HG02642 (cell line): ENCODE results near the gene AUNIP.

Experiments used
- ATAC-seq: cut with Tn5 transposase; IDR thresholded peaks from one replicate; pipeline ENCODE4 v1.9.1; 2021; ENCODE audit warnings: mild to moderate bottlenecking; ENCODE audit not compliant: unreplicated experiment, poor library complexity

Gene AUNIP

GRCh38 chr1:25858906-25859789 lies at the start of gene AUNIP:
Gene AUNIP, minus strand, starts transcription at chr1:25859457. Its CDS starts 100 bp downstream, at chr1:25859357.
- ATAC-seq: peak; percentile 91

GRCh38 chr1:25909040-25909439 lies 49.8 kb upstream of the AUNIP start:
- ATAC-seq: no peak

GRCh38 chr1:25908161-25908560 lies 48.9 kb upstream of the AUNIP start:
- ATAC-seq: no peak

- no peak for ATAC-seq
These were observed 48.3 kb upstream of the AUNIP start for GRCh38 chr1:25907601-25908000.

- no peak for ATAC-seq
These were observed 47.5 kb upstream of the AUNIP start for GRCh38 chr1:25906644-25907300.

GRCh38 chr1:25905680-25906643 lies 46.7 kb upstream of the AUNIP start, which contains the start of gene STMN1:
Gene STMN1, minus strand, starts transcription at chr1:25906419. Its CDS starts 1,743 bp downstream, at chr1:25904676.
- ATAC-seq: peak; percentile 75

GRCh38 chr1:25904943-25905679 lies 45.9 kb upstream of the AUNIP start:
- ATAC-seq: peak; percentile 77

GRCh38 chr1:25903986-25904385 lies 44.7 kb upstream of the AUNIP start:
- no peak for ATAC-seq

- no peak for ATAC-seq
These were observed 43.2 kb upstream of the AUNIP start for GRCh38 chr1:25902462-25902861.

GRCh38 chr1:25900219-25900618 lies 41.0 kb upstream of the AUNIP start:
- ATAC-seq: no peak

GRCh38 chr1:25899792-25900191 lies 40.5 kb upstream of the AUNIP start:
- no peak for ATAC-seq

GRCh38 chr1:25898223-25899015 lies 39.2 kb upstream of the AUNIP start:
- no peak for ATAC-seq

- ATAC-seq: no peak
These were observed 38.5 kb upstream of the AUNIP start for GRCh38 chr1:25897754-25898153.

GRCh38 chr1:25896266-25896665 lies 37.0 kb upstream of the AUNIP start:
- no peak for ATAC-seq

GRCh38 chr1:25895365-25895990 lies 36.2 kb upstream of the AUNIP start:
- ATAC-seq: peak; percentile 86

GRCh38 chr1:25893116-25893515 lies 33.9 kb upstream of the AUNIP start:
- no peak for ATAC-seq

- ATAC-seq: no peak
These were observed 32.3 kb upstream of the AUNIP start for GRCh38 chr1:25891606-25892005.

GRCh38 chr1:25890239-25891034 lies 31.2 kb upstream of the AUNIP start:
- no peak for ATAC-seq
